ENCODE measurements around the gene KCNQ5.
A peak's percentile ranks its signal among the peaks of the same experiment; 100 is the strongest.
"Not testable (repeated sequence)": the region's sequence is repeated elsewhere in the genome, so short reads cannot be mapped to it uniquely, and the experiment has no call there.

Gene KCNQ5

DNA sequence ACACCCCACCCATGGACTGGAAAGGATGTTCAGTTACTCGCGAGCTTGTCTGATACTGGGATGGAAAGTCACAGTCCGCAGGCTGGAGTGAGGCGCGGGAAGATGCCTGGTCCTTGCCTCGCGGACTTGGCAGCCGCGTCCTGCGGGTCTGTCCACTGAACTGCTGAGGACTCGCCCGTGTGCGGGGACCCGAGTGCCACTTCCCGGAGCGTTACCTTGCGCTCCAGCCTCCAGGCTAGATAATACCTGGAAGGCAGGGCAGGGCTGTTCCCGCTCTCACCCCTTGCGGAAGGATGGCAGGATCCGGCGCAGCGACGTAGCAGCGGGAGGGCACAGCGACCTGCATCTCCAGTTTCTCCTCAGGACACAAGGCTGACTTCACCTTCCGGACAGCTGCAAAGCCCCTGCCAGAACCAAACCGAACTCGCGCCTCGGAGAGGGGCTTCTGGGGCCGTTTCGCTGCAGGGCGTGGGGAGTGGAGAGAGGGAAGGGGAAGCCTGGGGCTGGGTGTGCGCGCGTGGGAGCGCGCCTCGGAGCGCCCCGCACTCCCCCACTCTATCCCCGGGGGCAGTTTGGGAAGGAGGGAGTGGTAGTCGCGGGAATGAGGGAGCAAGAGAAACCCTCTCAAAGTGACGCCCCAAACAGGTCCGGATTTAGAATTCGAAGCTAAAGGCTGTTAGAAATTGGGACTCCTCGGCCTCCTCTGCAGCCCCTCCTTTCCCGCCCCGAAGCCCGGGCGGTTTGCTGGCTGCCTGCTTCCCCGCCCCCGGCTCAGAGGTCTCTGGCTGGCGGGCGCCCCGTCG, at the start of gene KCNQ5:
KCNQ5 (plus strand) TSS at position 774 of the 803 bp plus-strand sequence.
- no peak for DNase-seq

DNA sequence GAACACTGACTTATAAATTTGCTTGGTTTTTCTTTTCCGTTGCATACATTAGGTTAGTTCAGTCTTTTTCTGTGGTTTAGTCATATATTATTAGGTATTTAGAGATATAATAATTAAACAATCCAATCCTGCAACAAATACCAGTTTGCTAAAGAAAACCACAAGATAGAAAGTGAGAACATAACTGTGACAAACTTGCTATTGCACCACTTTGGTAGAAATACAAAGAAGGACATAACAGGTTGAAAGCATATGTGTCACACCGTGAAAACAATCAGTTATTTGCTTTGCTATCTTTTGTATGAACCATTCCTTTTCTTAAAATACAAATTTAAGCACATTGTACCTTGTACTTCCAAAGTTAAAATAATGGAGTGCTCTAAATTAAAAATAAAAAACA, 42.0 kb upstream of the KCNQ5 start:
- DNase-seq: no peak

DNA sequence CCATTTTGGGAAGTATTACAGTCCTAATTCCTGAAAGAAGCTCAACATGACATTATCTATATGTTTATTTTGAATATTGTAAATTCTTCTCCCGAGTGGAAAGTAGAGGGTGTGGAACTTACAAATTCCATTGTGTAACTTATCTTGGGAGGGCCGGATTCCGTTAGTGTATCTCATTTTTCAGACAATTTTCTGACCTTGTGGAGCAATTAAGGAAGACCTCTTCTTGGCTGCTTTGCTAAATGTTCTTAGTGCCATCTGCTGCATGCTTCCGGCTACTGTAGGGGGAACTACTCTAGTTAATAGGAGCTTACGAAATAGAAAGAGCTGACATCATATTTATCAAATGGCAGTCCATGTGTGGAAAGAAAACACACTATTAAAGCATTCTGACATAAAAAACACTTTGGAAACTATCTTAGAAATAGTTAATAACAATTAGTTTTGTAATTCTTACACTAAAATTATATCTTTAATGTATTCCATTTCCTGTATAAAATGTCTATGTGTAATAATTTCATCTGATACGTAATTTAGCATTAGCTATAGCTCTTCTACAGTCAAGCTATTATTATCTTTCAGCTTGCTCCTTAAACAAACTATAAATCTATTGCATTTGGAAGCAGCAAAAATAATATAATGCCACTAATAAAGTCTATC, 41.5 kb upstream of the KCNQ5 start:
- peak; percentile 55 for DNase-seq

DNA sequence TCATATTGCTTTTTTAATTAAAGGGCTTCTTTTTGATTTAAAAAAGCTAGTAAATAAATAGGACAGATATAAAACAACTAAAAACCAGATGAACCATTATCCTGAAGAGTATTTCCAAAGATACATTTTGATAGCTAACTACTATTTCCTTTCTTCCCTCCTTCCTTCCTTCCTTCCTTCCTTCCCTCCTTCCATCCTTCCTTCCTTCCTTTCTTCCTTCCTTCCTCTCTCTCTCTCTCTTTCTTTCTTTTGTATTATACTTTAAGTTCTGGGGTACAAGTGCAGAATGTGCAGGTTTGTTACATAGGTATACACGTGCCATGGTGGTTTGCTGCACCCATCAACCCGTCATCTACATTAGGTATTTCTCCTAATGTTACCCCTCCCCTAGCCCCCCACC, 40.9 kb upstream of the KCNQ5 start:
- DNase-seq: not testable (repeated sequence)

DNA sequence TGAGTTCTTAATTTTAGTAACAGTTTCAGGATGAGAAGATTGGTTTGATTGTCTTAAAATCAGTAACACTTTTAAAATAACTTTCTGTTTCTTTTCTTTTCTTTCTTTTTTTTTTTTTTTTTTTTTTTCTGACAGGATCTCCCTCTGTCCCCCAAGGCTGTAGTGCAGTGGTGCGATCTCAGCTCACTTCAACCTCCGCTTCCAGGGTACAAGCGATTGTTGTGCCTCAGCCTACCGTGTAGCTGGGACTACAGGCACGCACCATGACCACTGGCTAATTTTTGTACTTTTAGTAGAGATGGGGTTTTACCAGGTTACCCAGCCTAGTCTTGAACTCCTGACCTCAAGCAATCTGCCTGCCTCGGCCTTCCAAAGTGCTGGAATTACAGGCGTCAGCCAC, 33.7 kb upstream of the KCNQ5 start:
- DNase-seq: no peak

DNA sequence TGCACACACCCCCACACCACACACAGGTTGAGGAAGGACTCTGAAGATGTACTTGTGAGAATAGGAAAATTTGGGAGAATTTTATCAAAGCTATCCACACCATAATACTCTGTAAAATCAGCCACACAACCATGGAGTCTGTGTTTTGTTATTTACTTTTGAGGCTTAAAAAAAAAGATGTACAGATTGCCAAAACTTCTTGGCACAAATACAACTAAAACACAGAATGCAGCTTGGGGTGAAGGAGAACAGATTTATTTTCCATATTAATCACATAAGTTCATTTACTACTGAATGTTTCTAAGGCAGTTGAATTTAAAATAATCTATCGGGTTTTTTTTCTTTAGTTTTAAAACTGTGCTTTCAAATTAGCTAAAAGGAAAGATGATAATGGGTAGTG, 32.8 kb upstream of the KCNQ5 start:
- DNase-seq: peak; percentile 2

DNA sequence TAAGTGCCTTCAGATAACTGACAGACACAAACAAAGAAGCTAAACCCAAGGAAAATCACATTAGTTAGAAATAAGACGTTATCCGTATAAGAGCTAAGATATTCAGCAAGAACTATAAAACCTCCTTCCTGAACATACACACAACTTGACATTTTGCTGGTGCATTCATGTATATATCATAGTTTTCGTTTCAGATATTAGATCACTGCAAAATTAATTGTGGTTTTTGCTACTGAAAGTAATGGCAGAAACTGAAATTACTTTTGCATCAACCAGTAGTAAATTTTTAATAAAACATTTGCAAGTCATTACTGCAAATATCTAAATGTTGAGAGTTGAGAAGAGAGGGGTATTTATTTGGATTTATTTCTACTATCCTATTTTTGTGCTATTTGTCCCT, 26.1 kb upstream of the KCNQ5 start:
- no peak for DNase-seq

DNA sequence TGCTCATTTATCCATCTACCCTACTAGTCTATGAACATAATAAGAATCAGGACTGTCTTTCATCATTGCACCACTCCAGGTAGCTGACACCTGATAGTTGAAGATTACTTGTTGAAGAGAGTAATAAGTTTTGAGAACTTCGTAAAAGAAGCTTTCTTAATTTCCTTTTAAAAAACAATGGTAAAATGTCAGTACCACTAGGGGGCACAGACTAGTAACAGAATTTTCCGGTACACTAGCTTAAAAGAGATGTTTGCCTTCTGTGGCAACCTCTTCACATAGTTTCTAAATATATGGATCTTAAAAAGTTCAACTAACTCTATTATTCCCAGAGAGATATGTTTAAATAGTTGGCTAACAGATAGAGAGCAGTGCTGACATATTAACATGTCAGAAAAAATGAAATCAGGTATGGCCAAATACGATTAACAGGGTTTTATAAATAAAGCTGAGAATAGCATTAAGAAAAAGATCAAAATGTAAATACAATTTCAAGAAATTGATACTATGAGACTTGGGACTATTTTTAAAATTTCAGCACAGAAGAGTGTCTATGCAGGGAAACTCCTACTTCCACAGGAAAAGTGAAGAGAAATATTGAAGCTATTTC, 5.4 kb upstream of the KCNQ5 start:
- DNase-seq: peak; percentile 11

DNA sequence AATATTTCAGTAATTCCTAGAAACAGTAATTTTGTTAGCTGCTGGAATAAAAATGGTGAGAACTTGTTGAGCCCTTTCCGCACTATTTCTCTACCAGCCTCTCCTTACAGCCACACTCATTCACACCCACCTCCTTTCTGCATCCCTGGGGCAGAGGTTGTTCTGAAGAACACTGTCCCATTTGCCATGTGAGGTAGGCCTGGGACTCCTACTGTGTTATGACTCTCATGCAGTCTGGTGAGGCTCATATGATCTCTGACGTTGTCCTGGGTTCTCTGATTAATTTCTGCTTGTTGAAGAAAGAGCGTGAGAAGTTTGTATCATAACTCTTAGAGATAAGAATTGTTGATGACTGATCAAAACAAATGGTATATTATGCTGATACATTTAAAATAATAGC, 4.1 kb upstream of the KCNQ5 start:
- DNase-seq: no peak

DNA sequence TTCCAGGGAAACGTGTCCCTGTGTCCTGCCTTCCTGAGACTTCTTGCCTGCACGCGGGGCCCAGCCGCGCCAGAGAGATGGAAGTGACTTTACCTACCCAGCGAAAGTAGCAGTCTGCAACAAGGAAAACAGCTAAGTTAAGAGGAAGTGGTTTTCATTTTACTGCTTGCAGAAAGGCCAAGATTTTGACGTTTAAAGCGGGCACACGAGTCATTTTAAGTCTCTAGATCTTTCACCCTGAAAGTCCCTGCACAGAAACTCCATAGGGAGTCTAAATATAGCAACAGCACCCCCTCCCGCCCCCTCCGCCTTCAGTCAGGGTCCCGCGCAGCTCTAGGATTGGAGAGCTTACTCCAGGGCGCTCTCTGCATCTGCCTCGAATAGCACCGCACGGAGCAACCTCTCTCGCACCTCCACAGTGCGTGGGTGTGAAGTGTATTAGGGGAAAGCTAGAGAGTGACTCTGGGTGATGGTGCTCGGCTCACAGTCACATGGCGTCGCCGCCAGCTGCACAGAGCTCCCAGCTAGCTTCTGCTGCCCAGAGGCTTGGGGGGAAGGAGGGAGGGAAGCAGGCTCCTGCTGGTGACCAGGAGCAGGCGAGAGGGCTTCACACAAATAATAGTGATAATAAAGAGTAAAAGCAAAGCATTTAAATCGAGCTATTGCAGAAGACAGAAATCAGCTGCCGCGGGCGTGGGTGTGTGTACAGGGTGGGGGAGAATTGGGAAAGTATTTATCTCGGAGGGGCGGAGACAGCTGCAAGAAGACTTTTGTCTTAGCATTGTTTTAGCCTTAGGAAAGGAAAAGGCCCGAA, 1.8 kb upstream of the KCNQ5 start:
- DNase-seq: no peak

DNA sequence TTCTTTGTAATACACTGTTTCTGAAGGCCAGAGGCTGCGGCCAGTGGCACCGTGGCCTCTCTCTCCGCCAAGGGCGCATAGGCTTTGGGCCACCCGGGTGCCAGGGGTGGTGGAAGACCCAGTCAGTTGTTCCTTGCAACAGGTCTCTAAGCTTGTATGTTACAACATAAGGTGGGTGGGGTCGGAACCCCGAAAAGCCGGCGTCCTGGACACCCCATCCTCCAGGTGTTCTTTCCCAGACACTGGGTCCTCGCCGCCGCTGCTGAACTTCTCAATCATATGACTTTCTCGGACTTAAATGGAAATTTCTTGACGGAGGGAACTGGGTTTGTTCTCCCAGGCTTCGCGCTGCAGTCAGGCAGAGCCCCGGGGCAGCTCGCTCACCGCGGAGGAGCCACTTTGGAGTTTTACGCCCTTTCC, 983 bp upstream of the KCNQ5 start:
- DNase-seq: no peak

DNA sequence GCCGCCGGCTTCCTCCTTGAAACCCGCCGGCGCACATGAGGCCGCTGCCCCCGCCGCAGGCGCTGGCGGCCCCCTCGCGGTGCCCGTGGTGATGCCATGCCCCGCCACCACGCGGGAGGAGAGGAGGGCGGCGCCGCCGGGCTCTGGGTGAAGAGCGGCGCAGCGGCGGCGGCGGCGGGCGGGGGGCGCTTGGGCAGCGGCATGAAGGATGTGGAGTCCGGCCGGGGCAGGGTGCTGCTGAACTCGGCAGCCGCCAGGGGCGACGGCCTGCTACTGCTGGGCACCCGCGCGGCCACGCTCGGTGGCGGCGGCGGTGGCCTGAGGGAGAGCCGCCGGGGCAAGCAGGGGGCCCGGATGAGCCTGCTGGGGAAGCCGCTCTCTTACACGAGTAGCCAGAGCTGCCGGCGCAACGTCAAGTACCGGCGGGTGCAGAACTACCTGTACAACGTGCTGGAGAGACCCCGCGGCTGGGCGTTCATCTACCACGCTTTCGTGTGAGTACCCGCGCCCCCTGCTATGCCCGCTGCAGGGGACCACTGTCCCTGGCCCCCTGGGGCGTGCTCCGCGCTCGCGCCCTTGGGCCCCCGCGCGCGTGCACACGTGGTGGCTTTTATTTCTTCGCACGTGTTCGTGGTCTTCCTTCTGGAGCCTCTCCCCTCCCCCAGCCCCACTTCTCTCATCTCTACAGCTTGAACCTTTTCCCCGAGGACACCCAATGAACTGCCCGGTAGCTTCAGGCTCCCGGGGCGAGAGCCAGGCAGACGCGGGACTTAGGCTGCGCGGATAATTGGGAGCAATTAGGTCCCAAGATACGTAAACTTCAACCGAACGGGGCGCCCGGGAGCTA, 453 bp downstream of the KCNQ5 start:
- peak; percentile 19 for DNase-seq

DNA sequence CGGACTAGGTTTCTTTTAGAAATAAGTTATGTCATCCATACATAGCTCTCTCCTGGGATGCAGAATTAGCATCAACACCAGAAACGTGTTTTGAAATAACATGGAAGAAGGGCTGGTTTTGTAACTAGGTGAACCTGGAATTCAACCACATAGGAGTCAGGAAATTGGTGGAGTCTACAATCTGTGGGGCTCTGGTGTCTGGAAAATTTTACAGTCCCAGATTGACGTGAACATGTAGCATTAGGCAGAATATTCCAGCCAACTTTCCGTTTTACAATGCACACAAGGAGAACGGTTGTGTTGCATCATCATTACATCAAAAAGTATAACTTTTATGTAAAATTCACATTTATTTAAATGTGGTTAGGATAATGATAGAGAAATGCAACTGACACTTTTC, 1.9 kb downstream of the KCNQ5 start:
- no peak for DNase-seq

DNA sequence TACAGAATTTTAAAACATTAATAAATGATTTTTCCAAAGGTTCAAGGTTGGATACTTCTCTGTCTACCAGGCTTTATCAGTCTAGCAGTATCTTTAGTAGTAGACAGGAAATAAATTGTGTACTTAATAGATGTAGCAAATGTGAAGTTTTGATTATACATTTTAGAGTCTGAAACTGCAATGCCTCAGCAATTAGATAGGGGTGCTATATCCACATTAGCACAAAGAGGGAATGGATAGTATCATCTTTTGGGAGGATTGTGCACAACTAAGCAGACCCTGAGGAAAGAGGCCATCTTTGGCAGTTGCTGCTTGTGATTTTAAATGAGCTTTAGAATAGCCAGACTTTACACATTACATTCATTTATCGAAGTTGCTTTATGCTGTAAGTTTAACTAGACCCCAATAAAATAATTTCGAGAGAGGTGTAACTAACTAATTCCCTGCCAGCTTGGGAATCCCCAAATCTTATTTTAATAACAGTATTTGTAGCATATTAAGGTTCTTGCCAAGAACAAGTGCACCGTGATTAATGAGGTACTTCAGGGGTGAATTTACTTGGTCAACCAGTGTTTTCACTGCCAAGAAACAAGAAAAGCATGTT, 2.8 kb downstream of the KCNQ5 start:
- peak; percentile 27 for DNase-seq

DNA sequence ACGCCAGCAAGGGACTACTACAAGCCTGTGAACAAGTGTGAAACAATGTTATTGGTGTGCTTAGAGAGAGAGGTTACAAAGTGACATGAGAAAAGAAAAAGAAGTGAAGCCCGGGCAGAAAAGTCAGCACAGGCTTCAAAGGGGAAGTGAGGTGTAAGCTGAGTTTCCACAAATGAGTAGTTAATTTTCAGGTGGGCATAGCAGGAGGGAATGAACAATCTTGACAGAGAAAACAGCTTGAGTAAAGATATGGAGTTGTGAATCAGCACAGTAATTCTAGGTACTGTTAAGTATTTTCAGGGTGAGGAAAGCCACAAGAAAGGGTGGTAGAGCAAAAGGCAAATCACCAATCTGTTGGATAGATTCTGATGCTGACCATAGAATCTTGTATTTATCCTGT, 4.3 kb downstream of the KCNQ5 start:
- no peak for DNase-seq

DNA sequence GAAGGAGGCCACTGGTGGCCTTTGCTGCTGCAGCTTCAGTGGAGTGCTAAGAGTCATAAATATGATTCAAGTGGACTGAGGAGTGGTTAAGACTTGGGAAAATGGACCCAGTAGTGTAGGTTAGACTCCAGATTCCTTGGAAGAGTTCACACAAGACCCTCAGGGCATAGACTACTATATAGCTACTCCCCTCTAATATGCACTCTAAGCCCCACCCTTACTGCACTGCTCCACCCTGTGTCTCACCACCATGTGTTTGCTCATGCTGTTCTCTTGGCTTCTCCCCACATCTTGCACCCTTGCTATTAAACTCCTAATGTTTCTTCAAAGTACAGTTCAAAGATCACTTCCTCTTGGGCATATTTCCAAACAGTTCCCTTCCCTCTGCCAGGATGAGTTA, 5.7 kb downstream of the KCNQ5 start:
- DNase-seq: no peak

DNA sequence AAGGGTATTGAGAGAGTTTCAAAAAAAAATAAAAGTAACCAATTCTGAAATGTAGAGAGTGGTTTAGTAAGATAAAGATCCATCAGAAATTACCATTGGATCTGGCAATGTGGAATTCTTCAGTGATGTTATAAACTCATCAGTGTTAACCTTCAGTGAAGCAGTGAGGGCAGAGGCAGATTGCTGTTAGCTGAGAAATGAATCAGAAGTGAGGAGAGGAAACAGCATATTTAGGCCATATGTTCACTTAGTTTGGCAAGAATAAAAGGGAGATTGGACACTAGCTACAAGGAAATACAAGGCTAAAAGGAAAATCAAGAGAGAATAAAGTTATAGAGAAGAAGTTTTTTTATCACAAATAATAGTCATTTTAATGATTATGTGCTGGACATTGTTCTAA, 9.6 kb downstream of the KCNQ5 start:
- no peak for DNase-seq

DNA sequence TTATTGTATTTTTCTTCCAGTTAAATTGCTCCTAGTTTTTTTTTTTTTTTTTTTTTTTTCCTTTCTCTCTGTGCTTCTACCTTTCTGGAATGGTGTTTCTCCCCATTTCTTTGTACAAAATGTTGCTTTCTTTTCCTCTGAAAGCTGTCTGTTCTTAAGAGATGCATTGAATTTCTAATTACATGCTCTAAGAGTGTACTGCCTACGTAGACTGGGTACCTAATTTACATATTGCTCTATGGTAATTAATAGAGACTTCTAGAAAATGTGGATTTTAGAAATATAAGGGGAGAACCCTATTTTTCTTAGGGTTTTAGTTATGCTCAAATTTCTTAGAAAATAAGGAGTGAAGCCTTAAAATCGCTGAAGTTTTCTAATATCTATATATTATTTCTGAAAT, 13.8 kb downstream of the KCNQ5 start:
- DNase-seq: no peak

DNA sequence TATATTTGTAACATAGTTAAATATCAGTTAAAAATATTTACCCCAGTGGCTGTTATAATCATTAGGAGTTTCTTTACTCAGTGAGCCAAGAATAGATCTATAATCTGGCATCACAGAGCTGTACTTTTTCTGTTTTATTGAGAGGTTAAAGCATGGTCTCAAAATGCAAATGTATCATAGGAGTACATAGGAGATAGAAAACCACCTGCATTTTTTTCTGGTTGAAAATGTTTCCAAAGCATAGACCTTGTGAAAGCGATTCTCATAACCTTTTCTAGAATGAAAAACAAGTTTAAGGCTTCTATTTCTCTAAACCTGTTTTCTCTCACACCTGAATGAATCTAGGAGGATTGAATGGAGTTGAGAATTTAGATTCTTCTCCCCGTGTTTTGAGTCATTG, 14.4 kb downstream of the KCNQ5 start:
- DNase-seq: no peak

DNA sequence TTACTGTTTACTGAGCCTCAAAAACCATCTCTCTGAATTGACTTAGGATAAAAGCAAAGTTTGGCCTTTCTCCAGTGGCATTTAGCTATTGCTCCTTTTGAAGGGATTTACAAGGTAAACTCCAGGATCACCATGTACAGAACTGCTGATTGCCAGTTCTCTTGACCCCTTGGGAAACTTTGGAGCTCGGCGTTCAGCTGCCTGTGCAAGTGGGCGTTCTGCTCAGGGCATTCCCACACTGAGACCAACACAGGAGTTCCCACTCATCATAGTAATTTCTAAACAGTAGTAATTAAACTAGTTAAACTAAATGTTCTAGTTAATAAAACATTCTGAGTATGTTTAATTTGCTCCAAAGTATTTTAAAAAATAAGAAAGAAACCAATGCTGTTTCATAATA, 14.9 kb downstream of the KCNQ5 start:
- DNase-seq: no peak

DNA sequence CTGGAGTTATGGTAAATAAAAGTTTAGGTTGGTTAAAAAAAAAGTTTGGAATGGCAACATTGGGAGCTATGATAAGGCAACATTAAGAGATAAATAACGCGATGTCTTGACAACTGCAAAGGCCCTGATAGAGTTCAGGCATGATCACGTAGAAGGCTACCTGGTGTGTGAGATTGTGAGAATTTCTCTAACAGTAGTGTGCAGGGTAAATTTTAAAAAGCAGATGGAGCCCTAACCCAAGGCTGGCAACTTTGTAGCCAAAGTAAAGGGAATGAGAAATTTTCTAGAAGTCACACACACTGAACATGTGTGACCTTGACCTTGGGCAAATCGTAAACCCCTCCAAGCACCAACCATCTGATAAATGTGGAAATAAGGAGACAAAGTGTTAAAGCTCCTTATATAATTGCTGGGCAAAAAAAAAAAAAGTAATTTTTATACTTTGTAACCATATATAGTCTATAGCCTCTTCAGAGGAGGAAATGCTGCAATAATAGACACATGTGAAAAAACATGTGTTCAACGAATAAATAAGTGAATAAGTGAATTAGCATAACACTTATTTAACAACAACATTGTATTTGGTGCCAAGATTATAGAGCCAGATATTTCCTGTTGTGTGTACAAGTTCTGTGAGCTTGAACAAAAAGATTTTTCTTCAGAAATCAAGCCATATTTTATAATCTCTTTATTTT, 18.2 kb downstream of the KCNQ5 start:
- DNase-seq: no peak

DNA sequence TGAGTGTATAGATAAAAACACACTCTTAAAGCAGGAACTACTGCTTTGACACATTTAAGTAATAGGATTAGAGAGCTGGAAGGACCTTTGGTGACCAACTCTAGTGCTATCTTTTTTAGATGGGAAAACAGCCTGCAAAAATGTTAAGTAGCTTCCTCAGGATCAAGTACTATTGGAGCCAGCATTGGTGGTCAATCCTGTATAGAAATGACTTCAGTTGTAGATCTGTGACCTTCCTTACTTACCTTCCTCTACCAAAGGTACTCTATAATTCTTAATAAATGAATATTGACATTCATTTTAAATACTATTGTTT, 18.7 kb downstream of the KCNQ5 start:
- DNase-seq: no peak

Measured in NCI-H1694 (cell line).